VCaP (cell line): ENCODE results near the gene CLDND1.

Experiments used
- H3K27ac ChIP-seq: fragments of 450-650 bp; 2 replicates; pipeline ENCODE4 v1.5.1; 2017
- TF ChIP-seq, protein P1 (sequence below): fragments of 450-650 bp; conservative IDR thresholded peaks from 2 replicates; pipeline ENCODE4 v1.5.1; 2017; ENCODE audit warnings: mild to moderate bottlenecking, moderate library complexity

CLDND1 gene

DNA sequence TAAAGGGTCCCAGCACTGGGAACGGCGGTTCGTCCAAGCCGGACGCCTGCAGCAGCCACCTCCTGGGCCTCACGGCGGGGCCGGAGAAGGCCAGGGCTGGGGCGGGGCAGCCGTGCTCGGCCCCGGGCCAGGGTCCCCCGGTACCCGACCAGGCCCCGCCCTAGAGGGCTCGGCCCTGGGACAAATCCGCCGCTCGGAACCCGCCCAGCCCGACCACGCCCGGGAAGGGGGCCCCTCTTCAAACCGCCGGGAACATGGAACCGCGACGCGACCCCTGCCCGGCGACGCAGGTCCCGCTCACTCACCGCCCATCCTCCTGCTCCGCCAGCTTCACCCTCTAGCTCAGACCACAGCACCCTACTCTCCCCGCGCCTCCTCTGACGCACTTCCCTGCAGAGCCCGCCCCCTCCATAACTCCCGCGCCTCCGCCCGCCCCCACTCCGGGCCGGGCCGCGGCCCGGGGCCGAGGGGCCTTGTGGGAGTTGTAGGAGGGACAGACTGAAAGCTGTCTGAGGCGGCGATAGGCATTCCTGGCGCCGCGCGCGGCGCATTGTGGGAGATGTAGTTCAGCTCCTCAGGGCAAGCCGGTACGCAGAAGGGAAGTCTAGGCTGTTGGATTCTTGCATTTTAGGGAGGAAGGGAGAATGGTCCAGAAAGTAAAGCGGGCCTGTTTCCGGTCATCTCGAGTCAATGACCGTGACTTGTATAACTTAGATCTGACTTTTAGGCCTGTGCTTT, at the start of gene CLDND1:
Gene CLDND1, minus strand, starts transcription at position 359 of the 738 bp plus-strand sequence. CDS start 1,478 bp downstream, outside the sequence.
- TF ChIP-seq, protein P1, sequence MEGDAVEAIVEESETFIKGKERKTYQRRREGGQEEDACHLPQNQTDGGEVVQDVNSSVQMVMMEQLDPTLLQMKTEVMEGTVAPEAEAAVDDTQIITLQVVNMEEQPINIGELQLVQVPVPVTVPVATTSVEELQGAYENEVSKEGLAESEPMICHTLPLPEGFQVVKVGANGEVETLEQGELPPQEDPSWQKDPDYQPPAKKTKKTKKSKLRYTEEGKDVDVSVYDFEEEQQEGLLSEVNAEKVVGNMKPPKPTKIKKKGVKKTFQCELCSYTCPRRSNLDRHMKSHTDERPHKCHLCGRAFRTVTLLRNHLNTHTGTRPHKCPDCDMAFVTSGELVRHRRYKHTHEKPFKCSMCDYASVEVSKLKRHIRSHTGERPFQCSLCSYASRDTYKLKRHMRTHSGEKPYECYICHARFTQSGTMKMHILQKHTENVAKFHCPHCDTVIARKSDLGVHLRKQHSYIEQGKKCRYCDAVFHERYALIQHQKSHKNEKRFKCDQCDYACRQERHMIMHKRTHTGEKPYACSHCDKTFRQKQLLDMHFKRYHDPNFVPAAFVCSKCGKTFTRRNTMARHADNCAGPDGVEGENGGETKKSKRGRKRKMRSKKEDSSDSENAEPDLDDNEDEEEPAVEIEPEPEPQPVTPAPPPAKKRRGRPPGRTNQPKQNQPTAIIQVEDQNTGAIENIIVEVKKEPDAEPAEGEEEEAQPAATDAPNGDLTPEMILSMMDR, result no peak
- H3K27ac ChIP-seq, result peak within 1 kb of the TSS; percentile 86

DNA sequence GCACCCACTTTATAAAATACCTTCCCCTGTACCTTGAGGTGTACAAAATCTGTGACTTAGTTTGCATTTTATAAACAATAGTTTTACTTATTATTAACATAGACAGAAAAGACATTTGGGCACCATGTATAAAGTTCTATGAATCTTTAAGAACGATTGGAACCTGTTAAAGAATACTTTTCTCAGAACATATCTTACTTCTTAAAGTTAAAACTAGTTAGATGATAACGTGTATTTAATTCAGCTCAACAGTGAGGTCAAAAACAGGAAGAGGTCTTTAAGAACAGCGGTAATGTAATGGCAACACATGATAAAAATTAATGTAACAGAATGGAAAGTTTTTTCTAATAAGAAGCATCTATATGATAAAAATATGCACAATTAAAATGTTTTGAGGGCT, 45.7 kb upstream of the CLDND1 start:
- TF ChIP-seq, protein P1, result no peak
- no peak overlapping the region for H3K27ac ChIP-seq

DNA sequence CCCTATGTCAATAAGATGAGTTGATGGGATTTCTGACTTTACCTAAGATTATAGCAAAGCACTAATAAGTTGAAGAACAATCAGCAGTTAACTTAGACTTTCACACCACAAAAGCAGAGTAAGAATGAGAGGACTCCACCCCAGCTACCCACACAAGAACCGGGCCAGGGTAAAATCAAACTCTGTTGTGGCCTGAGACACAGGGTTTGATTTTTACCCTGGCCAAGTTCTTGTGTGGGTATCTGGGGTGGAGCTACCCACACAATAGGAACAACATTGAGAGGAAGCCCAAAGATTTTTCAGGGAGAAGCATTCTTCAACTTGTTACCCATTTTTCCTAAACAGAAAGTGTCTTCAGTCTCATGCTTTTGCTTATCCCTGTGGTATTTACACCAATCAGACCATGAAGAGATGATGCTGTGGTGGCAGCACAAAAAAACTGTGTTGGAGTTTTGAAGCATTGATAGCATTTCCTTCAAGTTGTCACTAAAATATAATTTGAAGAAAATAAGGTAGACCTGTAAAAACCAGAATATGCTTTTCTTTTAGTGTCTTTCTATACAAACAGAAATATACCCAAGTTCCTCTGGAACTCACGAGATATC, 45.1 kb upstream of the CLDND1 start:
- TF ChIP-seq, protein P1, result no peak
- no peak overlapping the region for H3K27ac ChIP-seq

DNA sequence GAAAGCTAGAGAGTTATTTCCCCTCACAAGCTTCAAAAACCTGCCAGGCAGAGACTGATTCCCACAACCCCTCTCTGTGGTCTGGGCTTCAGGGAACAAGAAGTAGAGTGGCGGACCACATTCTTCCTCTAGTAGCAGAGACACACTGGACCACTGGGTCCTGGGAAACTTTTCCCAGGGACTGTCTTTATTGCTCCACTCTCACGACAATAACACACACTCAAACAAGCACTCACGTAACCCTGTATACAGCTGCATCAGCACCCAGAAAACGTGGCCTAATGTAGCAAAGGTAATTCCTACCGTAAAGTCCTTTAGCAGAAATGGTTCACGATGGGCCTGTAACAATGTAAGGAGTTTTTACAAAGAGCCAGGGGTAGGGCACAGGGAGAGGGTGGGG, 43.1 kb upstream of the CLDND1 start:
- TF ChIP-seq, protein P1, result no peak
- H3K27ac ChIP-seq, result no peak overlapping the region

DNA sequence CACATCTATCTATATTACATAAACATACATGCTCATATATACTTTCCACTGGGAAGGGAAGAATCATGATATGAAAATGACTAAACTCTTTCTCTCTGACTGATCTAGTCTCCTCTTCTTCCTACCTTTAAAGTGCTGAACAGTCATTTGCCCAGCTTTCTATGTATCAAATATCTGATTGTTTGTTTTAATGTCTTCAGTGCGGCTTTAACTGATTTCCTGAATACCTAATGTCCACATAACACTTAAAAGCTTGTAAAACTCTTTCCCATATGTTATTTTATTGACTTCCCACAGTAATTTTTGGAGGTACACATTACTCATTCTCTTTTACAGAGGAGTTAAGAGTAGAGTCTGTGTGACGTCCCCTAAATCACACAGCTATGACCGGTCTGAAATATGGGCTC, 42.5 kb upstream of the CLDND1 start:
- TF ChIP-seq, protein P1, result no peak
- H3K27ac ChIP-seq, result no peak overlapping the region

DNA sequence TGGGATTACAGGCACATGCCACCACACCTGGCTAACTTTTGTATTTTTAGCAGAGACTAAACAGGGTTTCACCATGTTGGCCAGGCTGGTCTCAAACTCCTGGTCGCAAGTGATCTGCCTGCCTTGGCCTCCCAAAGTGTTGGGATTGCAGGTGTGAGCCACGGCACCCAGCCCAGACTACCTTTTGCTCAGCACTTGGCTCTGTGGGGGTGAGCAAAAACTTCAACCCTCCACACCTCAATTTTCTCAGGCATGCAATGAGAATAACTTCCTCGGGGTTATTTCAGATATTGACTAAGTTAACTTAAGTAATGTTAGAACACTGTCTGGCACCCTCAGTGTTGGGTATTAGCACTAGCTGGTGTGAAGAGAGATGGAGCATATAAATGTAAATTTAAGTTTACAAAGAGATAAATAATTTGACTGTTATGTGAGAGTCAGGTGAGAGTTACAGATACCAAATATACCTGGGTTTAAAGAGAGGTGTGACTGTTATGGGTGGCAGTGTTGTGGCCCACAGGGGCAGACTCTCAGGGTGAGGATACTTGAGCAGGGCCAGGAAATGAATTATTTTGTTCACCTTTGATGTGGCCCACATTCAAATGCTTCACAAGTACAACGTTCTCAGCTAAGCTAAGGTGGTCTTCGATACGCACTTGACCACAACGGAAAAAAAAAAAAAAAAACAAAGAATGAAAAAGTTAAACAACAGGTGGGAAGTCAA, 41.7 kb upstream of the CLDND1 start:
- no peak overlapping the region for H3K27ac ChIP-seq
- TF ChIP-seq, protein P1, result no peak

DNA sequence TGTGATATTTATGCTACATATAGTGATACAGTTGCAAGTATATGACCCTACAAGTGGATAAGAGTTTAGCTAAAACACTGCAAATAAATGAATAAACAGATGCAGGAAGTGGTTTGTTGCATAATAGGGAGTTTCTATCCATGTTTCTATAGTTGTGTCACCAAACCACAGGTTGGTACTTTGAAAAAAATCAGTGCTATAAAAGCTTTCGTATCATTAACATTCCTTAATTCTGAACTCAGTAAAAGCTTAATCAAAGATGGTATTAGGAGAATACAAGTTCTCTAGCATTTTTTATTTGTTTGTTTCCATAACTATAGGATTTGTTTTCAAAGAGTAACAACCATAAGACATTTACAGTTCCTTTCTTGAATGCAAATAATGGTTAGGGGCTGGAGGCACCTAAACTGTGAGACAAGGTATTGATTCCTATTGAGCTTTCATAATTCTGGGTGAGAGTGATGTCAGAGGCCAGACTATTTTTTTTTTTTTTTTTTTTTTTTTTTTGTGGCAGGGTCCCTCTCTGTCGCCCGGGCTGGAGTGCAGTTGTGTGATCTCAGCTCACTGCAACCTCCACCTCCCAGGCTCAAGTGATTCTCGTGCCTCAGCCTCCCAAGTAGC, 41.1 kb upstream of the CLDND1 start:
- H3K27ac ChIP-seq, result no peak overlapping the region
- TF ChIP-seq, protein P1, result no peak
